ENCODE measurements around the gene COBL. TPM values are rescaled to one million over a fixed set of nuclear protein-coding genes. Genes with fewer than 3 reads are reported as not detected.

Gene COBL
- total RNA-seq, 1 experiment from 2014 or later: 8.6 TPM

DNA sequence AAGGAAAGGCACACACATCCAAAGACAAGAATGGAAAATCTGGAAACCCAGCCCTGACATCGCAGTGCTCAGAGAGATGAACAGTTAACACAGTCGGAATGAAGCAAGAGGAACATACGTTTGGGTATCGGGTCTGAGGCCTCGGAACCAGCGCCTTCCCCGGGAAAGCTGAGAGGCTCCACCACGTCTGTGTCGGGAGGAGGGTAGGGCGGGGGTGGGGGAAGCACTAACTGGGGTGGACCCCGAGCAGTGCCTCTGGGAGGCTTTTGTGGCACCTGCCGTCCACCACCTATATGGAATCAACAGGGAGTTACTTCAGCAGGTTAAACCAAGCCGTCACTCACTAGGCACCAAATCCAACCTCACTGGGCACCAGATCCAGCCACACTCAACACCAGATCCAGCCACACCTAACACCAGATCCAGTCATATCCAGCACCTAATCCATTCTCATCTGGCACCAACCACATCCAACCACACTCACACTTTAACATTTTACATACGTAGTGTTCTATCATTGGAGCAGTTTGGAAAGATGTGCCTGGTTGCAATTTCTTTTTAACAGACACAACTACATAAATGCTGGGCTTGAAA, 233.6 kb downstream of the COBL start:
- Histone ChIP-seq H3K27ac (ENCODE audit: low read length) (no peak overlapping the region), H2AFZ (ENCODE audit: low read length) (no peak overlapping the region), H3F3A (ENCODE audit: low read length, unreplicated experiment) (no peaks in the 10 kb centered on the region), H3K9me3 (ENCODE audit: low read length) (no peaks in the 10 kb centered on the region), H3K9me2 (replicated peaks; ENCODE audit: low read length) (no peaks in the 10 kb centered on the region), H3K4me2 (ENCODE audit: low read length) (no peak overlapping the region), H3K4me3 (ENCODE audit: low read length) (no peak overlapping the region), H3K27me3 (ENCODE audit: low read length) (no peaks in the 10 kb centered on the region), H3K9ac (ENCODE audit: low read length) (no peak overlapping the region), H3K79me2 (ENCODE audit: low read length) (no peaks in the 10 kb centered on the region), H3K36me3 (ENCODE audit: low read depth, low read length) (no peaks in the 10 kb centered on the region), H4K20me1 (ENCODE audit: low read length) (no peaks in the 10 kb centered on the region), H3K4me1 (ENCODE audit: insufficient read depth, low read length) (no peaks in the 10 kb centered on the region)
- intact Hi-C loops (cut with micrococcal nuclease): no loop called here
- no peak for DNase-seq
- TF ChIP-seq EZH2phosphoT487 (IDR thresholded peaks at IDR 0.05; ENCODE audit: borderline replicate concordance, low read length) (no peak), EZH2 (IDR thresholded peaks at IDR 0.05; ENCODE audit: low read length, unreplicated experiment) (no peak)
- TF ChIP-seq, protein P1, sequence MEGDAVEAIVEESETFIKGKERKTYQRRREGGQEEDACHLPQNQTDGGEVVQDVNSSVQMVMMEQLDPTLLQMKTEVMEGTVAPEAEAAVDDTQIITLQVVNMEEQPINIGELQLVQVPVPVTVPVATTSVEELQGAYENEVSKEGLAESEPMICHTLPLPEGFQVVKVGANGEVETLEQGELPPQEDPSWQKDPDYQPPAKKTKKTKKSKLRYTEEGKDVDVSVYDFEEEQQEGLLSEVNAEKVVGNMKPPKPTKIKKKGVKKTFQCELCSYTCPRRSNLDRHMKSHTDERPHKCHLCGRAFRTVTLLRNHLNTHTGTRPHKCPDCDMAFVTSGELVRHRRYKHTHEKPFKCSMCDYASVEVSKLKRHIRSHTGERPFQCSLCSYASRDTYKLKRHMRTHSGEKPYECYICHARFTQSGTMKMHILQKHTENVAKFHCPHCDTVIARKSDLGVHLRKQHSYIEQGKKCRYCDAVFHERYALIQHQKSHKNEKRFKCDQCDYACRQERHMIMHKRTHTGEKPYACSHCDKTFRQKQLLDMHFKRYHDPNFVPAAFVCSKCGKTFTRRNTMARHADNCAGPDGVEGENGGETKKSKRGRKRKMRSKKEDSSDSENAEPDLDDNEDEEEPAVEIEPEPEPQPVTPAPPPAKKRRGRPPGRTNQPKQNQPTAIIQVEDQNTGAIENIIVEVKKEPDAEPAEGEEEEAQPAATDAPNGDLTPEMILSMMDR (conservative IDR thresholded peaks at IDR 0.05; ENCODE audit: low read depth, low read length): no peak
- no peak for ATAC-seq
- no TSS peak for BruUV-seq (replicated peaks)
- ChIA-PET CTCF (no interaction called here), POLR2A (ENCODE audit: unreplicated experiment) (no interaction called here)

DNA sequence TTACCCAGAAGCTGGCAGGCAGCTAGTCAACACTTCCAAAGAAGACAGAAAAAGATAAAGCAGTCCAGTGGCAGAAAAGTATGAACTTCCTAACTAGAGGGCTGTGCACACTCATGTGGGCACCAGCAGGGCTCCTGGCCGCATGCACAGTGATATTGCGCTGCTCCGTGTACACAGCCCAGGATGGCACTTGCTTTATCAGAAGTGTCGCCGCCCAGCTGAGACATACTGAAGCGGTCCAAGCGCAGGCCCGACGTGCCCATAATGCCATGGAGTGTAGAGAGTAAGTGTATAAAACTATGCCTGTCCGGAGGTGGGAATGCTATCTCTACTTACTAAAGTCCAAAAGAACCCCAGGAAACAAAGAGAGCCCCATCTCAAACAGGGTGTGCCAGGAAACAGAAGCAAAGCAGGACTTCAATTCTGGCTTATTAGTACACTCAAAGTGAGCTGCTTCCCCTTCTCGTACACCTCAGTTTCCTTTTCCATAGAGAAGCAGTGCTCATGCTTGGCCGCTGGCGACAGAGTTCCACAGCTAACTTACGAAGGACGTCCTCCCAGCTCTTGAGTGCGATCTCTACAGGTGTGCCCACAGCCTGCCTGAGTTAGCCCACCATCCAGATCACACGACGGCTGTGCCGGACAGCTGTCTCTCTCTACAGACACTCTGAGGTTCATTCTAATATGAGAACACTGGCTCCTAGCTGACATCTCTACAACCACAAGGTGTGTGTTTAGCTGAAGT, 234.3 kb downstream of the COBL start:
- CTCF ChIA-PET: no interaction called here
- Histone ChIP-seq H3K27me3 (ENCODE audit: low read length) (no peaks in the 10 kb centered on the region), H3K27ac (ENCODE audit: low read length) (no peak overlapping the region), H3K36me3 (ENCODE audit: low read depth, low read length) (no peaks in the 10 kb centered on the region), H3K79me2 (ENCODE audit: low read length) (no peaks in the 10 kb centered on the region), H3K9ac (ENCODE audit: low read length) (no peak overlapping the region), H3F3A (ENCODE audit: low read length, unreplicated experiment) (no peaks in the 10 kb centered on the region), H3K4me2 (ENCODE audit: low read length) (no peak overlapping the region), H3K9me3 (ENCODE audit: low read length) (no peaks in the 10 kb centered on the region), H3K9me2 (replicated peaks; ENCODE audit: low read length) (no peaks in the 10 kb centered on the region), H2AFZ (ENCODE audit: low read length) (no peak overlapping the region), H3K4me1 (ENCODE audit: insufficient read depth, low read length) (no peaks in the 10 kb centered on the region), H4K20me1 (ENCODE audit: low read length) (no peaks in the 10 kb centered on the region), H3K4me3 (ENCODE audit: low read length) (no peak overlapping the region)
- no peak for ATAC-seq
- BruUV-seq (replicated peaks): no TSS peak
- TF ChIP-seq, protein P1 (conservative IDR thresholded peaks at IDR 0.05; ENCODE audit: low read depth, low read length): no peak
- no peak for TF ChIP-seq EZH2phosphoT487 (IDR thresholded peaks at IDR 0.05; ENCODE audit: borderline replicate concordance, low read length)
- no peak for TF ChIP-seq EZH2 (IDR thresholded peaks at IDR 0.05; ENCODE audit: low read length, unreplicated experiment)
- POLR2A ChIA-PET (ENCODE audit: unreplicated experiment): no interaction called here
- intact Hi-C loops (cut with micrococcal nuclease): no loop called here
- DNase-seq: no peak

DNA sequence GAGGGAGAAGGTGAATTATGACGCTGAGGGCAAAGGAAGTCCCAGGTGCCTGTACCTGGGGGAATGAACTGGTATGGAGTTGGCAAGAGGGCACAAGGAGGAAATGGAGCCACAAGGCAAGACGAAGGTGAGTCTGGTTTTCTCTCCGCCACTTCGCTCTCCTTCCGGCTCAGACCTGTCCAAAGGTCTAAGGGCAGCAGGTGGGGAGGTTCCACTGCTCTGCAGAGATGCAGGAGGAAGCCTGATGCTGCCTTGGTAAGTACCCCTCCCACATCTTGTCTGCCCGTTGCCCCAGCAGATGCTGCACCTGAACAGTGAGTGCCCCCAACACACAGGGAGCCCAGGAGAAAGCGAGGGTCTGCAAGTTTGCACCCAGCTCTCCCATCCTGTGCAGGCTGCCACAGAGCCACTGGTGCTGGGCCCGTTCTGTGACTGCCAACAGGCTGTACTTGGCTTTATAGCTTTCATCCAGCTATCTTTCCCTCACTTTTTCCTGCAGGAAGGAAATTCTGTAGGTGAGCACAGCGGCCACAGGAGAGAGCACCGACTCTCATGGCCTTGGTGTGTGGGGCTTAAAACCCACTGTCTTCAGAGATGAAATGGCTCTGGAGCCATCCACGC, 235.2 kb downstream of the COBL start:
- no TSS peak for BruUV-seq (replicated peaks)

More for the DNA sequence above, 235.2 kb downstream of the COBL start:
- no peaks in the 10 kb centered on the region for H3K79me2 ChIP-seq (ENCODE audit: low read length)
- H3F3A ChIP-seq (ENCODE audit: low read length, unreplicated experiment): no peaks in the 10 kb centered on the region
- ChIA-PET CTCF (no interaction called here), POLR2A (ENCODE audit: unreplicated experiment) (no interaction called here)
- H3K27ac ChIP-seq (ENCODE audit: low read length): no peak overlapping the region
- DNase-seq: no peak
- TF ChIP-seq EZH2 (IDR thresholded peaks at IDR 0.05; ENCODE audit: low read length, unreplicated experiment): no peak
- TF ChIP-seq, protein P1 (conservative IDR thresholded peaks at IDR 0.05; ENCODE audit: low read depth, low read length): no peak
- TF ChIP-seq EZH2phosphoT487 (IDR thresholded peaks at IDR 0.05; ENCODE audit: borderline replicate concordance, low read length): no peak
- no peaks in the 10 kb centered on the region for H4K20me1 ChIP-seq (ENCODE audit: low read length)
- no peak overlapping the region for H2AFZ ChIP-seq (ENCODE audit: low read length)
- no peaks in the 10 kb centered on the region for H3K9me2 ChIP-seq (replicated peaks; ENCODE audit: low read length)
- no peaks in the 10 kb centered on the region for H3K27me3 ChIP-seq (ENCODE audit: low read length)
- ATAC-seq: no peak
- intact Hi-C loops (cut with micrococcal nuclease): no loop called here
- H3K36me3 ChIP-seq (ENCODE audit: low read depth, low read length): no peaks in the 10 kb centered on the region
- H3K4me1 ChIP-seq (ENCODE audit: insufficient read depth, low read length): no peaks in the 10 kb centered on the region
- no peaks in the 10 kb centered on the region for H3K9me3 ChIP-seq (ENCODE audit: low read length)
- H3K4me3 ChIP-seq (ENCODE audit: low read length): no peak overlapping the region
- H3K9ac ChIP-seq (ENCODE audit: low read length): no peak overlapping the region
- no peak overlapping the region for H3K4me2 ChIP-seq (ENCODE audit: low read length)

Measured in PC-3 (cell line).